NCI-H1105 treated with DMSO at 0.1 percent for 48 hours (cell line): ENCODE measurements around the gene FAM229B.
"Not testable (repeated sequence)": the region's sequence is repeated elsewhere in the genome, so short reads cannot be mapped to it uniquely, and the experiment has no call there.

Experiments used
- DNase-seq: peaks from one replicate; lab custom pipeline; 2025; lab: John Stamatoyannopoulos, UW

The FAM229B gene, protein sequence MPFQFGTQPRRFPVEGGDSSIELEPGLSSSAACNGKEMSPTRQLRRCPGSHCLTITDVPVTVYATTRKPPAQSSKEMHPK

GRCh38 chr6:112087136-112087911, at the start of gene FAM229B, which contains the start of gene TUBE1:
Gene FAM229B, plus strand, starts transcription at chr6:112087591. Its CDS starts 11,693 bp downstream, at chr6:112099284.
Gene TUBE1, minus strand, starts transcription at chr6:112087482. Its CDS starts 48 bp downstream, at chr6:112087434.
- DNase-seq = peak; percentile 98

- no peak for DNase-seq
These were observed 49.6 kb upstream of the FAM229B start for GRCh38 chr6:112037783-112038216.

DNA sequence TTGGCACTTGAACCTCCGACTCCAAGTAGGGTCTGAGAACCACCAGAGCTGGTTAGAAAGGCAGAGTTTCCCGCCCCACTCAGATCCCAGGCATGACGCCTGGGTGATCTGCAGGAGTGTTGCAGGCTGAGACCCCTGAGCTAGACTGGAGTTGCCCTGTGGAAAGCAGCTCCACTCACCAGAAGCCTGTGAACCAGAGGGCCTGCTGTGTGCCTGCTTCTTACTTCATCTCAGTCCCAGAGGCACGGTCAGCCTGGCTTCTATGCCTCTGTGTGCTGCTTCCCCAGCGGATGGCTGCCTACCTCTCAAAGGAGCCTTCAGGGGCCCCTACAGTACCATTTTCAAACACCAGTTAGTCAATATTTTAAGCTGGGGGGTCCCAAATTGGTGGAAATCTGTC, 49.1 kb upstream of the FAM229B start:
- DNase-seq = no peak

- DNase-seq = no peak
These were observed 48.5 kb upstream of the FAM229B start for GRCh38 chr6:112038756-112039430.

- no peak for DNase-seq
These were observed 48.0 kb upstream of the FAM229B start for GRCh38 chr6:112039431-112039770.

DNA sequence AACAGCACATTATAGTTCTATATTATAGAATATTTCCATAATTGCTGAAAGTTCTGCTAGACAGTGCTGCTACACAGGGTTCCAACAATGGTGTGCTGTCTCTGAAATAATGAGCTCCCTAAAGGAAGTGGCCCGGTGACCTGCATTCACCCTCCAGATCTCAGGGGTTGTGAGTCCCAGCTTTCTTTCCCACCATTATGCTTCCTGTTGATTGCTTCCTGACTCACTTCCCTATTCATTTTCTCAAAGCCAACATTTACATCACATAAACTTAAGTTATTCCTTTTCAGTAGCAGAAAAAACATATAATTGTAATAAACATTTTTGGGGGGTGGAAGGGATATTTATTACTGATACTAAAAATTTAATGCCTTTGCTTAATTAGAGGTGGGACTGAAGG, 46.4 kb upstream of the FAM229B start:
- DNase-seq = no peak

- DNase-seq = no peak
These were observed 45.9 kb upstream of the FAM229B start for GRCh38 chr6:112041535-112041934.

GRCh38 chr6:112043032-112044007, 44.1 kb upstream of the FAM229B start:
- DNase-seq = peak; percentile 96

GRCh38 chr6:112044196-112044595, 43.2 kb upstream of the FAM229B start:
- no peak for DNase-seq

DNA sequence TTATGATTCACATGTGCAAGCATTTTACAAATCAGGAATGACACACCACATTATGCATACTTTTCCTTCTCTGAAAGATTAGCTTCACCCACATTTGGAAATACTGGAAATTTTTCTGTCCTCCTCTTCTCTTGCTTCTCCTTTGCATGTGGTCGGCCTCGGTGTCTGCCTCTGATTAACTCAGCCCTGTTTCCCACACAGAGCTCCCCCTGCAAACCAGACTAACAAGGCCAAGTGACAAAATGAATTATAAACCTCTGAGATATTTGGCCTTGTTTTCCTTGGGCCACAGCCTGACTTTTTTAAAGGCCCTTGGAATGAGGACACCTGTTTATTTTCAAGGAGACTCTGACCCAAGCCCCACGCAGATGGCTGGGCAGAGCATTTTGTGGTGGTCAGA, 42.5 kb upstream of the FAM229B start:
- no peak for DNase-seq

DNA sequence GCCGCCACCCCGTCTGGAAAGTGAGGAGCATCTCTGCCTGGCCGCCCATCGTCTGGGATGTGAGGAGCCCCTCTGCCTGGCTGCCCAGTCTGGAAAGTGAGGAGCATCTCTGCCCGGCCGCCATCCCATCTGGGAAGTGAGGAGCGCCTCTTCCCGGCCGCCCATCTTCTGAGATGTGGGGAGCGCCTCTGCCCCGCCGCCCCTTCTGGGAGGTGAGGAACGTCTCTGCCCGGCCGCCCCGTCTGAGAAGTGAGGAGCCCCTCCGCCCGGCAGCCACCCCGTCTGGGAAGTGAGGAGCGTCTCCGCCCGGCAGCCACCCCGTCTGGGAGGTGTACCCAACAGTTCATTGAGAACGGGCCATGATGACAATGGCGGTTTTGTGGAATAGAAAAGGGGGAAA, 39.9 kb upstream of the FAM229B start:
- DNase-seq = not testable (repeated sequence)

DNA sequence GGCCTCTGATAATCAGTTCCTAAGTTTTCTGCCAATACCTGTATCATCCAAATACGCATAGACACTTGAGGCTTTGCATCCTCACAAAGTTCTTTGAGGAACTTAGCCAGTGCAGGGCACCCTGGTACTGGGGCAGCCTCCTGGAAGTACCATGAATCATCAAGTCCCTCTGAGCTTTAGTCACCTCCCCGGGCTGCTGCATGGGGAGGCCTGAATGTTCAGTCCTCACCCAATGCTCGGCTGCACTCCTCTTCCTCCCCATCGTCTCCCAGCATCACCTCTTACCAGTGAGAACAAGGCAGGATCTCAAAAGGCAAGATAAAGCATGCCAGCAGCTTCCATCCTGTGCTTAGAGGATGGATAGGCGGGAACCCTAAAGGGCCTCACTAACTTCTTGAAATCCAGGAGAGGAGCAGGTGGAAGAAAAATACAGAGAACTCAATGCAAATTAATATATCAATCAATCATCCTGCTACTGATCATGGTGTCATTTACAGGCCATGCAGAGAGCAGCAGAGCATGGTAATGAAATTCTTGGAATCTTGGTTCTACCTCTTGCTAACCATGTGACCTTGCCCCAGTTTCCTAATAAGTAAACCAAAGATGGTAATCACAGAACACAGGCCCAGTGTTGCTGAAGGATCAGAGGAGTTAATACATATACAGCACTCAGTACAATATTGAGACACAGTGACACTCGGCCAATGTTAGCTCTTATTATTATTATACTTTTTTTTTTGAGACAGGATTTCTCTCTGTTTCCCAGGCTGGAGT, 38.2 kb upstream of the FAM229B start:
- DNase-seq = no peak

DNA sequence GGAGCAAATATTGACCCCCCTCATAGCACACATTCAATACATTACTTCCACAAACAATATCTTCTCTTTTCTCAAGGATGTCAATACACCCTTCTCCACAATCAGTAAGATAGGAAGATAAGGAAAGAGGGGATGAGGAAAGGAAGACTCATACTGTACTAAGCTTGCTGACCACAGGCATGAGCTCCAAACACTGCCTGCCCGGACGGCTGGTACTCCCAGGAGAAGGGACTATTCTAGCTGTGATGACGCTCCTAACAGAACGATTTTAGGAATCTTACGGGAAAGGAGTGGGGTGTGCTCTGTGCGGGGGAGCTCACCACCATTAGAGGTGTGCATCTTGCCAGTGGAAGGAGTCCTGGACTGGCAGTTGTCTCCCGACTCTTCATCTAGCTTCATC, 37.4 kb upstream of the FAM229B start:
- no peak for DNase-seq

GRCh38 chr6:112050429-112050828, 37.0 kb upstream of the FAM229B start:
- no peak for DNase-seq

- not testable (repeated sequence) for DNase-seq
These were observed 36.1 kb upstream of the FAM229B start for GRCh38 chr6:112051251-112051740.

GRCh38 chr6:112054001-112054400, 33.4 kb upstream of the FAM229B start, which contains the start of gene CCN6:
Gene CCN6, plus strand, starts transcription at chr6:112054104. Its CDS starts 254 bp downstream, at chr6:112054358.
- DNase-seq = no peak

GRCh38 chr6:112054555-112055190, 32.7 kb upstream of the FAM229B start:
- DNase-seq = no peak

GRCh38 chr6:112058243-112059032, 29.0 kb upstream of the FAM229B start:
- DNase-seq = no peak

- DNase-seq = no peak
These were observed 25.8 kb upstream of the FAM229B start for GRCh38 chr6:112061605-112062004.

DNA sequence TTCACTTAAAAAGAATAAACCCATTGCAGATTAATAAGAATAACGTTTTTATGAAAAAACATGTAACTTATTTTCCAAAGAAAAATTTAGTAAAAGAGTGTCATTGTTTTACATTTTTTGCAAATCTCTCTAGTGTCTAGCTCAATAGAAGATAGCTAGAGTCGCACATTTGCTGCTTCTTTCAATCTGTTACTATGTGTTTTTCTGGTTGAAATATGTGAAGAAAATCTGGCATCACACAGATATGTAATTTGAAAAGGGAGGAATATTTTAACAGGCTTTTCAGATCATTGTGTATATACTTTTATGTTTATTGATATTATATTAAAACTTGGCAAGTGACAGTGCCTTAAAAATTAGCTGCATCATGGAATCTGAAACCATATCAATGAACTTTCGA, 24.4 kb upstream of the FAM229B start:
- DNase-seq = no peak
